ENCODE results near the gene TFB1M.

The TFB1M gene

DNA sequence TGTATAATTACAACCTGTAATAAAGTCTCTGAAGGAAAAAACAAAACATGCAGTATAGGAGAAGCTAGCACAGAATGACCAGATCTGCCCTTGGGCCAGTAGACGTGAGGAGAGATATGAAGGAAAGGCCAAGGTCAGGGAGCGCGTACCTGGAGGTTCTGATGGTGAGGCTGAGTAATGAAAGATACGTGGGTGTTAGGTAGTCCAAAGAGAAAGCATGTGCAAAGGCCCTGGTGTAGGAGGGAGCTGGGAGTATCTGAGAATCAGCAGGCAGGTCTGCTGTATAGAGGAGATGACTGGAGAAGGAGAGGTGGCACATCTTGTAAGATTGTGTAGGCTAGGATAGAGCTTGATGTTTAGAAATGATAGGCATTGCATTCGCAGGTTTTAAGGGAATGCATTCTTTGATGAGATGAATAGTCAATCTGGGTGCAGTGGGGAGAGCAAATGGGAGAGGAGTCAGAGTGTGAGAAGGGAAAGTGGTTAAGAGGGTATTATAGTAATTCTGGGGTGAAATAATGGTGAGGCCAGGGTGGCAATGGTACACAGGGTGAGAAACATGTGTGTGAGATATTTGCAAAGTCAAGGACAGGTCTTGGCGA, 15.9 kb upstream of the TFB1M start:
- peak overlapping the region; percentile 18 to 70 for H2BK12ac ChIP-seq (ENCODE audit: low read length in 2 of 2)
- H3K4ac ChIP-seq (ENCODE audit: low read depth in 1 of 2, low read length in 2 of 2): peak overlapping the region in 1 of 2 experiments; percentile 19
- no peak overlapping the region for H2AK5ac ChIP-seq (ENCODE audit: low read length, severe bottlenecking)
- H4K8ac ChIP-seq (ENCODE audit: low read length): no peak overlapping the region
- no peak overlapping the region for H3K9ac ChIP-seq (ENCODE audit: low read length)
- H3K36me3 ChIP-seq (ENCODE audit: control insufficient read depth in 1 of 2, insufficient read depth in 2 of 2, low read depth in 1 of 2, low read length in 2 of 2): no peaks in the 10 kb centered on the region
- no peak overlapping the region for H3K4me2 ChIP-seq (ENCODE audit: low read length, poor library complexity, severe bottlenecking)
- H2AFZ ChIP-seq (ENCODE audit: low read depth, low read length): no peak overlapping the region
- no peak overlapping the region for H3K4me3 ChIP-seq (ENCODE audit: insufficient read depth in 1 of 2, low read depth in 1 of 2, low read length in 2 of 2)
- H2BK5ac ChIP-seq (ENCODE audit: low read depth, low read length, poor library complexity, severe bottlenecking): no peak overlapping the region
- H3K27ac ChIP-seq (ENCODE audit: low read length, poor library complexity, severe bottlenecking): no peak overlapping the region
- no peak overlapping the region for H3K14ac ChIP-seq (ENCODE audit: low read length in 2 of 2)
- no peaks in the 10 kb centered on the region for H3K79me1 ChIP-seq (replicated peaks; ENCODE audit: low read length, poor library complexity, severe bottlenecking)
- peak overlapping the region in 1 of 2 experiments; percentile 55 for H3K18ac ChIP-seq (ENCODE audit: low read depth in 1 of 2, low read length in 2 of 2)
- H3K4me1 ChIP-seq (ENCODE audit: control insufficient read depth, insufficient read depth, low read depth, low read length): peaks cover 1% of the 10 kb centered on the region
- WGBS: 95% methylated on average over 6 of the region's 6 CpGs
- H3K27me3 ChIP-seq (ENCODE audit: control insufficient read depth in 1 of 2, insufficient read depth in 1 of 2, low read length in 2 of 2): no peaks in the 10 kb centered on the region
- H4K91ac ChIP-seq (ENCODE audit: low read length): no peak overlapping the region
- no peak for DNase-seq
- H2BK120ac ChIP-seq (ENCODE audit: low read depth, low read length): no peak overlapping the region
- H3K23ac ChIP-seq (ENCODE audit: low read length in 2 of 2): no peak overlapping the region
- no peak overlapping the region for H2BK15ac ChIP-seq (ENCODE audit: low read depth, poor library complexity, severe bottlenecking)
- peaks cover 4% of the 10 kb centered on the region for H3K9me3 ChIP-seq (ENCODE audit: control insufficient read depth, low read length)

DNA sequence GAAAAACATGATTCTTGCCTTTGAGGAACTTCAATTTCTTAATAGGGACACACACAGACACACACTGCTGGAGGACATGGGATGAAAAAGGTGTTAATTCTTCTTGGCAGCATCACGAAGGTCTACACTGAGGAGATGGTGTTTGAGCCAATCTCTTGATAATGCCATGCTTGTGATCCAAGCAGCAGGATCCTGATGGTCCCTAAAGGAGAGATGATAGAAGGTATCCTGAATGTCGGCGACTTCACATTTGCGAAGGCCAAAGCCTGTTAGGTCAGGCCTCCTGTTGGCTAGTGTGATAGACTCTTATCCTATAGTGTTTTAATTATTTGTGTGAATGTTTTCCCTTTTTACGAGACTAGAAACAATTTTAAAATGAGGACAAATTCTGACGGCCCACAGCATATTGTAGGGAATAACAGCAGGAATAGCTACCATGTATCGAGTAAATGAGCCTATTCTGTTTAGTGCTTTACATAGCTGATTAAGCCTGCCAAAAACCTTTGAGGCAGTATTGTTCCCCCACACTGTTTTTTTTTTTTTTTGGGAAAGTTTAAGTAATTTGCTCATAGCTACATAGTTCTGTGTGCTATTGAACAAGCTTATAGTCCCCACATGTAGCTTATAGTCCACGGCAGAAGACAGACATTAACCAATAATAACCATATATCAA, 15.3 kb upstream of the TFB1M start:
- no peak overlapping the region for H2BK5ac ChIP-seq (ENCODE audit: low read depth, low read length, poor library complexity, severe bottlenecking)
- H2AFZ ChIP-seq (ENCODE audit: low read depth, low read length): no peak overlapping the region
- no peak overlapping the region for H3K27ac ChIP-seq (ENCODE audit: low read length, poor library complexity, severe bottlenecking)
- H3K36me3 ChIP-seq (ENCODE audit: control insufficient read depth in 1 of 2, insufficient read depth in 2 of 2, low read depth in 1 of 2, low read length in 2 of 2): no peaks in the 10 kb centered on the region
- no peak overlapping the region for H3K4ac ChIP-seq (ENCODE audit: low read depth in 1 of 2, low read length in 2 of 2)
- peak overlapping the region; percentile 43 to 45 for H3K18ac ChIP-seq (ENCODE audit: low read depth in 1 of 2, low read length in 2 of 2)
- H3K4me3 ChIP-seq (ENCODE audit: insufficient read depth in 1 of 2, low read depth in 1 of 2, low read length in 2 of 2): no peak overlapping the region
- peaks cover 1% of the 10 kb centered on the region for H3K4me1 ChIP-seq (ENCODE audit: control insufficient read depth, insufficient read depth, low read depth, low read length)
- no peak for DNase-seq
- no peak overlapping the region for H2AK5ac ChIP-seq (ENCODE audit: low read length, severe bottlenecking)
- no peak overlapping the region for H2BK15ac ChIP-seq (ENCODE audit: low read depth, poor library complexity, severe bottlenecking)
- H3K79me1 ChIP-seq (replicated peaks; ENCODE audit: low read length, poor library complexity, severe bottlenecking): no peaks in the 10 kb centered on the region
- H3K9ac ChIP-seq (ENCODE audit: low read length): no peak overlapping the region
- peak overlapping the region in 1 of 2 experiments; percentile 77 for H2BK12ac ChIP-seq (ENCODE audit: low read length in 2 of 2)
- 98% methylated on average over 7 of the region's 8 CpGs for WGBS
- H3K23ac ChIP-seq (ENCODE audit: low read length in 2 of 2): no peak overlapping the region
- H4K91ac ChIP-seq (ENCODE audit: low read length): no peak overlapping the region
- H4K8ac ChIP-seq (ENCODE audit: low read length): no peak overlapping the region
- peak overlapping the region; percentile 0 for H2BK120ac ChIP-seq (ENCODE audit: low read depth, low read length)
- H3K14ac ChIP-seq (ENCODE audit: low read length in 2 of 2): peak overlapping the region in 1 of 2 experiments; percentile 59
- no peak overlapping the region for H3K4me2 ChIP-seq (ENCODE audit: low read length, poor library complexity, severe bottlenecking)
- no peaks in the 10 kb centered on the region for H3K27me3 ChIP-seq (ENCODE audit: control insufficient read depth in 1 of 2, insufficient read depth in 1 of 2, low read length in 2 of 2)
- no peaks in the 10 kb centered on the region for H3K9me3 ChIP-seq (ENCODE audit: control insufficient read depth, low read length)

DNA sequence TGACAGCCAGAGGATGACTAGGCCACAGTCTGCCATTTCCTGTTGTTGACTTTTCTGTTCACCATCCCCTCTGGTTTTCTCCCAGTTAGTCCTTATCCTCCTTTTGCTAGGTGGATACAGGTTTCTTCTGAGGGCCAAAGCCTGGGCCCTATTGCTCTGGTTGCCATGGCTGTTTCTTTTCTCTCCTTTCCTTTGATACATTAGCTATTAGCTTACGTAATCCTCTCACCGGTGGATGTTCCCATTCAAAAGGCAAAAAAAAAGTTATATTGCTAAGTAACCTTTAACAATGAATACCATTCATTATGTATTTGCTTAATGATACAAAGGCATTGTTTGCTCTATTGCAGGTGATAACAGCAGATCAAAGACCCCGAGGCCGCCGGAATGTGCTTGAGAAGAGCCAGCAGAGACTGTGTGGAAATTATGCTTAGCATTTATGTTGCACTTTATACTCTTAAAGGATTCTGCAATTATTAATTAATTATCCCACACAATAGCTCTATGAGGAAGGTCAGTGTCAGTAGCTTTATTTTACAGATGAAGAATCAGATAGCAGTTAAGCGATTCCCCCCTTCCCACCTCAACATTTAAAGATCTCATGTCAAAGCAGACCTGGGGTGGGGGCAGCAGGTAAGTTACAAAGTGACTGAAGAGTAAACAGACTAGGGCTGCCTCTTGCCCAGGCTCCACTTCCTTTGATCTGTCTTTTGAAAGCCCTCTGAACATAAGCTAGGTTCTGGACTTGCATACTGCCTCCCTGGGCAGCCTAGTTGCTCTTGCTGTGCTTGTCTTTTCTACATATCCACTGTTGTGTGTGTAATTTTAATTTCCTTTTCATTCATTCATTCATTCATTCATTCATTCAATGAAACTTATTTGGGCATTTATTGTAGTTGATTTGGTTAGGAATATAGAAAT, 14.5 kb upstream of the TFB1M start:
- H2BK5ac ChIP-seq (ENCODE audit: low read depth, low read length, poor library complexity, severe bottlenecking): no peak overlapping the region
- WGBS: 88% methylated on average over 3 of the region's 6 CpGs
- peak overlapping the region; percentile 12 for H4K8ac ChIP-seq (ENCODE audit: low read length)
- no peak overlapping the region for H2BK15ac ChIP-seq (ENCODE audit: low read depth, poor library complexity, severe bottlenecking)
- H3K14ac ChIP-seq (ENCODE audit: low read length in 2 of 2): no peak overlapping the region
- no peaks in the 10 kb centered on the region for H3K79me1 ChIP-seq (replicated peaks; ENCODE audit: low read length, poor library complexity, severe bottlenecking)
- no peaks in the 10 kb centered on the region for H3K27me3 ChIP-seq (ENCODE audit: control insufficient read depth in 1 of 2, insufficient read depth in 1 of 2, low read length in 2 of 2)
- H3K36me3 ChIP-seq (ENCODE audit: control insufficient read depth in 1 of 2, insufficient read depth in 2 of 2, low read depth in 1 of 2, low read length in 2 of 2): no peaks in the 10 kb centered on the region
- no peak overlapping the region for H3K4me2 ChIP-seq (ENCODE audit: low read length, poor library complexity, severe bottlenecking)
- no peak overlapping the region for H3K4me3 ChIP-seq (ENCODE audit: insufficient read depth in 1 of 2, low read depth in 1 of 2, low read length in 2 of 2)
- peak overlapping the region; percentile 52 for H4K91ac ChIP-seq (ENCODE audit: low read length)
- H2AFZ ChIP-seq (ENCODE audit: low read depth, low read length): peak overlapping the region; percentile 62
- peaks cover 1% of the 10 kb centered on the region for H3K4me1 ChIP-seq (ENCODE audit: control insufficient read depth, insufficient read depth, low read depth, low read length)
- H2BK12ac ChIP-seq (ENCODE audit: low read length in 2 of 2): peak overlapping the region; percentile 82 to 89
- H3K9me3 ChIP-seq (ENCODE audit: control insufficient read depth, low read length): no peaks in the 10 kb centered on the region
- no peak overlapping the region for H3K23ac ChIP-seq (ENCODE audit: low read length in 2 of 2)
- H3K27ac ChIP-seq (ENCODE audit: low read length, poor library complexity, severe bottlenecking): no peak overlapping the region
- peak overlapping the region; percentile 56 to 58 for H3K18ac ChIP-seq (ENCODE audit: low read depth in 1 of 2, low read length in 2 of 2)
- H2AK5ac ChIP-seq (ENCODE audit: low read length, severe bottlenecking): no peak overlapping the region
- peak overlapping the region; percentile 34 to 35 for H3K4ac ChIP-seq (ENCODE audit: low read depth in 1 of 2, low read length in 2 of 2)
- peak overlapping the region; percentile 67 for H3K9ac ChIP-seq (ENCODE audit: low read length)
- H2BK120ac ChIP-seq (ENCODE audit: low read depth, low read length): peak overlapping the region; percentile 69
- DNase-seq: no peak

DNA sequence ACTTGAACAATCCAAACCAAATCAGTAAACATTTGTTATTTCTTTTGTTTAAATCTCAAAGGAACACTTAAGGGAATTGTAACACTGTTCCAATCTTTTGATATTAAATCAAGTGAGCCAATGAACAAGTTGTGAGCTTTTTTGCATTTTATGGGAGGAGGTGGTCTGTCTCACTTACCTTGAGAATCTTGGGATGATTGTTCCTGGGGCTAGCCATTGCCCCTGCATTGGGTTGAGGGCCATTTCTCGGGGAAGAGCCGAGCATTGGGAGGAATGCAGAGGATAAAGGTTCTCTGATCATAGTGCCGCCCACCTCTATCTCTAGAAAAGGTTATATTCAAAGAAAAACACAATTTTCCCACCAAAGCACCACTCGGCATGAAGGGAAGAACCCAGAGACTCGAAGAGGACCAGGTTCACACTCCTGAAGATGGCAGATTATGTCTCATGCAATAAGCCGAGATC, 13.8 kb upstream of the TFB1M start:
- WGBS: 91% methylated on average over 6 of the region's 6 CpGs
- no peak for DNase-seq
- Histone ChIP-seq H2AFZ (ENCODE audit: low read depth, low read length) (peak overlapping the region; percentile 62), H2AK5ac (ENCODE audit: low read length, severe bottlenecking) (no peak overlapping the region), H3K23ac (ENCODE audit: low read length in 2 of 2) (no peak overlapping the region), H3K27me3 (ENCODE audit: control insufficient read depth in 1 of 2, insufficient read depth in 1 of 2, low read length in 2 of 2) (no peaks in the 10 kb centered on the region), H2BK15ac (ENCODE audit: low read depth, poor library complexity, severe bottlenecking) (no peak overlapping the region), H3K18ac (ENCODE audit: low read depth in 1 of 2, low read length in 2 of 2) (peak overlapping the region; percentile 56 to 58), H4K8ac (ENCODE audit: low read length) (peak overlapping the region; percentile 12), H3K14ac (ENCODE audit: low read length in 2 of 2) (no peak overlapping the region), H3K4ac (ENCODE audit: low read depth in 1 of 2, low read length in 2 of 2) (peak overlapping the region; percentile 34 to 35), H3K36me3 (ENCODE audit: control insufficient read depth in 1 of 2, insufficient read depth in 2 of 2, low read depth in 1 of 2, low read length in 2 of 2) (no peaks in the 10 kb centered on the region), H3K4me3 (ENCODE audit: insufficient read depth in 1 of 2, low read depth in 1 of 2, low read length in 2 of 2) (no peak overlapping the region), H2BK12ac (ENCODE audit: low read length in 2 of 2) (peak overlapping the region; percentile 6 to 89), H3K4me1 (ENCODE audit: control insufficient read depth, insufficient read depth, low read depth, low read length) (no peaks in the 10 kb centered on the region), H4K91ac (ENCODE audit: low read length) (peak overlapping the region; percentile 52), H3K4me2 (ENCODE audit: low read length, poor library complexity, severe bottlenecking) (no peak overlapping the region), H2BK120ac (ENCODE audit: low read depth, low read length) (peak overlapping the region; percentile 69), H3K9ac (ENCODE audit: low read length) (peak overlapping the region; percentile 67), H2BK5ac (ENCODE audit: low read depth, low read length, poor library complexity, severe bottlenecking) (no peak overlapping the region), H3K9me3 (ENCODE audit: control insufficient read depth, low read length) (no peaks in the 10 kb centered on the region), H3K27ac (ENCODE audit: low read length, poor library complexity, severe bottlenecking) (no peak overlapping the region), H3K79me1 (replicated peaks; ENCODE audit: low read length, poor library complexity, severe bottlenecking) (no peaks in the 10 kb centered on the region)

Data from mesenchymal stem cell (in vitro differentiated cells and primary cell).